ENCODE measurements around the gene CACNA2D2. TPM values are rescaled to one million over a fixed set of nuclear protein-coding genes. Genes with fewer than 3 reads are reported as not detected.

Gene CACNA2D2
- total RNA-seq, 1 experiment from 2014 or later: 27.7 TPM

DNA sequence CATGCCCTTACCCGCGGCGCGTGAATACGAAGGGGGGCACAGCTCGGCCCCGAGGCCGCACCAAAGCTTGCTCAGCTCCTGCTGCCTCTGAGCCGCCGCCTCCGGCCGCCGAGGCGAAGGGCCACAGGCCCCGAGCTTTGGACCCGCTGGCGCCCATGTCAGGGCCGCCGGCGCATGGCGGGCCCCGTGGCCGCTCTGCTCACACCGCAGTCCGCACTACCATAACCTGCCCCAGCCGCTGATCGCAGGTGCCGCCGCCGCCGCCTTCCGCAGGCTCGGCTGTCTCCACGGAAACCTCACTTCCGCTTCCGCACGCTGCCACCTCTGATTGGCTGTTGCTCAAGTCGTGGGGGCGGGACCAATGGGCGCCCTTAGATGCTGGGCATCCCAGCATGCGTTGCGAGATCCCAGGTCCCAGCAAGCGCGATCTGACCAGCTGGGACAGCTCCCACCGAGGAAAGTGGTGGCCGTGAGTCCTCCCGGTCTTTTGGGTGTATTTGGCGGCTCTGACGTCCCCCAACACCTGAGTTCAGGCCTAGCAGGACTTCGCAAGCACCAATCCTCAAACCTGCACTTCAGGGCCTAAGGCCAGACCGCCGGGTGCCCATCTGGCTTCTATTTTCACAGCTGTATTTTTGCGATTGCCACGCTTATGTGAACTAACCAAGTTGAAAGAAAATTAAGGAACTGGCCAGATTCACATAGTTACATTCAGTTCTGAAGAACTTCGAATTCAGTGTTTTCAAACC is 175.3 kb downstream of the CACNA2D2 start, which contains the start of gene TUSC2:
TUSC2 (minus strand) TSS at position 281 of the 749 bp plus-strand sequence; CDS start at position 157, 124 bp downstream.
- H2BK5ac ChIP-seq (ENCODE audit: insufficient read length, low read length): no peak within 1 kb of the TSS
- H3K27me3 ChIP-seq (ENCODE audit: insufficient read depth, low read length): no peaks in the 10 kb centered on the region
- H3K23me2 ChIP-seq (ENCODE audit: insufficient read length, low read depth, low read length, poor library complexity, severe bottlenecking): peaks cover 9% of the 10 kb centered on the region
- H3K4me1 Mint-ChIP-seq: peaks cover 10 to 25% of the 10 kb centered on the region in 2 experiments
- no peak within 1 kb of the TSS for H2BK15ac ChIP-seq (ENCODE audit: low read depth, low read length)
- no peaks in the 10 kb centered on the region for H4K20me1 ChIP-seq (ENCODE audit: control insufficient read depth, insufficient read depth, insufficient read length)
- peaks cover 4% of the 10 kb centered on the region; the same call in 1 of the 2 replicates for H3K79me2 ChIP-seq (ENCODE audit: insufficient read depth, low read length)
- no peak within 1 kb of the TSS for H2AFZ ChIP-seq (ENCODE audit: low read length)
- H4K8ac ChIP-seq (replicated peaks; ENCODE audit: insufficient read length, low read depth, low read length): no peak within 1 kb of the TSS
- H3K79me1 ChIP-seq (ENCODE audit: insufficient read depth, low read depth, low read length, poor library complexity, severe bottlenecking): peaks cover 6% of the 10 kb centered on the region
- H3K9ac ChIP-seq (ENCODE audit: extremely low read depth, insufficient read length, low read length): peak within 1 kb of the TSS; percentile 84
- H2BK120ac ChIP-seq (ENCODE audit: low read depth, low read length, poor library complexity, severe bottlenecking): no peak within 1 kb of the TSS
- no peak within 1 kb of the TSS for H2AK5ac ChIP-seq (ENCODE audit: insufficient read length, low read length)
- DNase-seq: peak; percentile 97
- WGBS (ENCODE audit: extremely low coverage, insufficient read length, low lambda C conversion rate): no CpG with 5 or more reads among the region's 55 CpGs
- H2BK12ac ChIP-seq (ENCODE audit: insufficient read length, low read depth, low read length): no peak within 1 kb of the TSS
- H3K23ac ChIP-seq (ENCODE audit: insufficient read length, low read depth, low read length): no peak within 1 kb of the TSS
- no peaks in the 10 kb centered on the region for H3K9me3 ChIP-seq (ENCODE audit: control insufficient read depth, low read depth, low read length)
- peak within 1 kb of the TSS; percentile 40 to 94 (median 68); a peak in 5 of 7 replicates for H3K27ac Mint-ChIP-seq
- H3K4me1 ChIP-seq (ENCODE audit: insufficient read depth, low read length): peaks cover 2% of the 10 kb centered on the region; the same call in 1 of the 2 replicates
- H3K27ac ChIP-seq (ENCODE audit: insufficient read length, low read depth, low read length): no peak within 1 kb of the TSS
- H3K4ac ChIP-seq (ENCODE audit: low read depth, low read length): no peak within 1 kb of the TSS
- peak within 1 kb of the TSS; percentile 25; the same call in 1 of the 2 replicates for H3K14ac ChIP-seq (ENCODE audit: insufficient read depth, low read length)
- no peaks in the 10 kb centered on the region for H3K9me3 Mint-ChIP-seq
- no peak within 1 kb of the TSS for H2BK20ac ChIP-seq (ENCODE audit: low read depth, low read length, poor library complexity, severe bottlenecking)
- H3T11ph ChIP-seq (ENCODE audit: low read length): no peak within 1 kb of the TSS
- peak within 1 kb of the TSS; percentile 88 to 96 for H3K4me3 Mint-ChIP-seq
- H3K27me3 Mint-ChIP-seq (ENCODE audit: low read depth): no peaks in the 10 kb centered on the region; the same call in 1 of the 2 replicates
- peak within 1 kb of the TSS; percentile 94 for H3K4me2 ChIP-seq (ENCODE audit: insufficient read depth, insufficient read length, low read length)
- H3K36me3 Mint-ChIP-seq (ENCODE audit: insufficient read depth in 1 of 3, low read depth in 3 of 3): peaks cover 22 to 59% (median 42%) of the 10 kb centered on the region in 3 experiments; a peak in 6 of 7 replicates
- no peak within 1 kb of the TSS for H4K5ac ChIP-seq (ENCODE audit: insufficient read length, low read depth, low read length)
- H3K18ac ChIP-seq (ENCODE audit: insufficient read length, low read depth, low read length): no peak within 1 kb of the TSS
- H3K56ac ChIP-seq (ENCODE audit: insufficient read length, low read depth, low read length): no peak within 1 kb of the TSS
- H4K91ac ChIP-seq (ENCODE audit: insufficient read length, low read depth, low read length): no peak within 1 kb of the TSS
- no peak for TF ChIP-seq CTCF (conservative IDR thresholded peaks at IDR 0.05)
